Umbilical cord (tissue), 2 donors: Measurements from ENCODE around the gene HERC5. TPM values are rescaled to one million over a fixed set of nuclear protein-coding genes. Genes with fewer than 3 reads are reported as not detected.

ENCODE experiments used
- DNase-seq: peaks from one replicate; pipeline ENCODE4 v3.0.0-alpha.2; 2015; ENCODE audit warnings: low spot score
- total RNA-seq: library from RNA; depleted of rRNA; stranded (reverse); fragments of >200 nt; gene quantifications from one replicate; pipeline ENCODE4 v1.2.3, GENCODE V29; 2014; ENCODE audit warnings: low replicate concordance; ENCODE audit not compliant: insufficient read depth

Gene HERC5
- total RNA-seq, 1 donor from 2014 or later: 0.72 TPM

DNA sequence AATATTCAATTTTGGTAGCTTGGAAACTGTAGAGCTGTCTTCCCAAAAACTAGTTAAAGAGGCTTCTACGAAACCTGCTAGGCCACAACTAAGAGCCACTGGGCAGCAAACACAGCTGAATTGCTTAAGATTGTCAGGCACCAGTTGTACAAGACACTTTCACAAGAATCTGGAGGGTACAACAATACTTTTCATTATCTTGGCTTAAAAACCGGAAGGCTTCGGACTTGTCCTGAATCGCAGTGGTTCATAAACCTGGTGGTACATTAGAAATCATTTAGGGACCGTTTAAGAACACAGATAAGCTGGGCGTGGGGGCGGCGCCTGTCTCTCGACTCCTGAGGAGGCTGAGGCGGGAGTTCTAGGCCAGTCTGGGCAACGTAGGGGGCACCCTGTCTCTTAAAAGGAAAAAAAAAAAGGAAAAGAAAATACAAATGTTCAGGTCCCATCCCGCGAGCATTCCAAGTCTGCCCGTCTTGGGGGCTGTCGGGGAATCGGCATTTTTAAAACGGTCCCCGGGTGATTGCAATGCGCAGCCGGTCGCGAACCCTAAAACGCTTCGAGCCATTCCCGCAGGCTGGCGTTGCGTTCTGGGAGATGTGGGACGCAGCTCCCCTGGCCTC lies 65.9 kb downstream of the HERC5 start:
- peak; percentile 24 for DNase-seq

DNA sequence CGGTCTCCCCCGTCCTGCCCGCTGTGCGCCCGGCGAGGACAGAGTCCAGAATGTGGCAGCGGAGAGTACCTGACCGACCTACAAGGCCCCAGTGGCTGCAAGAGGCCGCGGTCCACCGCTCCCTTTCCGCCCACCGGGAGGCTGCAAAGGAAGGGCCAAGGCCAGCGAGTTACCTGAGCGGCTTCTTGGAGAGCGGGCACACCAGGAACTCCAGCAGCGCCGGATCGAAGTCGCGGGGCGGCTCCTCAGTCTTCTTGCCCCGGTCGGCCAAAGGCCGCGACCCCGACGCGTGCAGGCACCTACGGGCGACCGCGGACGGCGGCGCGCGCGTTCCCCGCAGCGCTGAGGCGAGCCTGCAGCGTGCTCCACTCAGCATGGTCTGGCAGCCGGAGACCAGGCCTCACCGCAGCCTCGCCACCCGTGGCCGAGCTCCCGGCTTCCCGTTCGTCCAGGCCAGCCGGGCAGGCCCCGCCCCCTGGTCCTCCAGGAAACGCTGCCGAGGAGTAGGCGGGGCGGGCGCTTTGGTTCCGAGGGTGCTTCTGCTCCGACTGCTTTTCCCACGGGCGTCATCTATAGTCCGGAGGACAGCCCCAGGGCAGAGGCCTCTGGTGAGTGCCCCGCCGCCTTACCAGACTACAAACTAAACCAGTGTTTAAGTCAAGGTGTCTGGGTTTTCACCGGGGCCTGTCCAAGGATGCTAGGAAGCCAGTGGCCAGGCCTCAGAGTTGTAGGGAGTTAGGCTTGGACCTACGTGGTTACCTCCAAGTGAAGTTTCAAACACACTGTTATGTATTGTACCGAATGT lies 66.6 kb downstream of the HERC5 start, which contains the start of gene PYURF:
PYURF (minus strand) TSS at position 452 of the 805 bp plus-strand sequence; CDS start at position 376, 76 bp downstream.
- DNase-seq: peak; percentile 97

DNA sequence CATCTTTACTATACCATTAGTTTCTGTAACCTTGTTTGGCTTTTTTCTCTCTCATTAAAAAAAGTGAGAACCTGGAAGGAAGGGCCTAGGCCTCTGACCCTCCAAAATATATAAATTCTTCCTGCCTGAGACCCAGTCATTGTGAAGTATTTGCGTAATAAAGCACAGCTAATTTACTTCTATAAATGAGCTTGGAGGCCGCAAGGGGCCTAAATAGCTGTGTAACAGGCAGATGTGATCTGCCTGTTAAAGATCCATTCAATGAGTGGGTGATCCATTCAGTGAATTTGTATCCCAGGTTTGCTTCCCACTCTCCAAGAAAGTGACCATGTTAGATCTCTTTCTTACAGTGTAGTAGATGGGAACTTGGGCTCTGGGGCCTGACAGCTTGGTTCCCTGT lies 67.3 kb downstream of the HERC5 start:
- no peak for DNase-seq

DNA sequence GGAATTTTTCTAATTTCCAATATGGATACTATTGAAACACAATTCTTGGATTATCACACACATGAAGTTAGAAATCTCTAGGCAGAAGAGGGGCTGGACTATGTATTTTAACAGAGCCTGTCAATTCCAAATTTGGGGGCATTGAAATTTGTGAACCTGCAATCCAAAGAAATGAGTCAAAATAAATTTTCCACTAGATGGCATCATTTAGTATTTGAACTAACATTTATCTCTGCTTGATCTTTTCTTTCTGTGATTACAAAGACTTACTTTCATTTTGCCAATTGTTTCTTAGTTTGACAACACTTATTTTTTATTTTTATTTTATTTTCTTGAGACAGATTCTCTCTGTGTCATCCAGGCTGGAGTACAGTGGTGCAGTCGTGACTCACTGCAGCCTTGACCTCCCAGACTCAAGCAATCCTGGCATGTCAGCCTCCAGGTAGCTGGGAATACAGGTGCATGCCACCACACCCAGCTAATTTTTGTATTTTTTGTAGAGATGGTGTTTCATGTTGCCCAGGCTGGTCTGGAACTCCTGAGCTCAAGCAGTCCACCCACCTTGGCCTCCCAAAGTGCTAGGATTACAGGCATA lies 69.4 kb downstream of the HERC5 start:
- peak; percentile 14 for DNase-seq

DNA sequence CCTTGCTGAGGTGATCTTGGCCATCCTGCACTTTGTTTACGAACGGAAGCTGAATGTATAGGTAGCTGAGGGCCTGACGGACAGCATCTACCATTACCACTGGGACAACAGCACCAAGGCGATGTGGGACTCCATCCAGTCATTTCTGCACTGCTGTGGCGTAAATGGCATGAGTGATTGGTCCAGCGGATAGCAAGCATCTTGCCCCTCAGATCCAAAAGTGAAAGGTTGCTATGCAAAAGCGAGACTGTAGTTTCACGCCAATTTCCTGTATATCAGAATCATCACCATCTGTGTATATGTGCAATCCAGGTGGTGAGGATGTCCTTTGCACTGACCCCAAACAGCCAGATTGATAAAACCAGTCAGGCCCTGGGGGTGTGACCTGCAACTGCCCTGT lies 70.9 kb downstream of the HERC5 start:
- DNase-seq: no peak

DNA sequence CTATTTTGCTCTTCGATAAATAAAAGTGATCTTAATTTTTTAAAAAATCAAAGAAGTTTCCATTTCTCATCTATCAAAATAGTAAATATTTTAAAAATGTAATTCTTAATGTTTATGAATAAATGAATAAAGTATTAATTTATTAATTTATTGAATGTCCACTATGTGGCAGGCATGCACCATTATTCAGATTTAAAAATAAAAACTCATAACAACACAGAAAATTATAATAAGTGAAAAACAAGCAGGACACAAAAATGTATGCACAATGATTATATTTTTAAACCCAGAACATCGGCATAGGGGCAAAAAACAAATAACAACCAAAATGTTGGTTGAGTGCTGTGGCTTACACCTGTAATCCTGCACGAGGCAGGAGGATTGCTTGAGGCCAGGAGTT lies 71.9 kb downstream of the HERC5 start:
- DNase-seq: no peak

DNA sequence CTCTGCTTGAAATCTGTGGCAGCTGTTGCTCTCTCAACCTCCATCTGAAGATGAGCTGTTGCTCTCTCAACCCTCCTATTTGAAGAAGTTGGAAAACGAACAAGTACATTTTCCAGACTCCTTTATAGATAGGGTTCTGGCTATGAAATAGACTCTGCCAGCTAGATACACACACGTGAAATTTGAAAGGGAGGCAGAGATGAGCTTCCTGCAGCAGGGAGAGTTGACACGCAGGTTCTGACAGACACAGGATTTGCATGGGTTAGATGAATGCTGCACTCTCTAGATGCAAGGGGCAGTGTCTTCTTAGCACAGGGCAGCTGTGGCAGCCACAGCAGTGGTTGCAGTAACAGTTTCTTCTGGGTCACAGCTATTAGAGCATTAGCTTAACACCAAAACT lies 74.6 kb downstream of the HERC5 start:
- DNase-seq: no peak

DNA sequence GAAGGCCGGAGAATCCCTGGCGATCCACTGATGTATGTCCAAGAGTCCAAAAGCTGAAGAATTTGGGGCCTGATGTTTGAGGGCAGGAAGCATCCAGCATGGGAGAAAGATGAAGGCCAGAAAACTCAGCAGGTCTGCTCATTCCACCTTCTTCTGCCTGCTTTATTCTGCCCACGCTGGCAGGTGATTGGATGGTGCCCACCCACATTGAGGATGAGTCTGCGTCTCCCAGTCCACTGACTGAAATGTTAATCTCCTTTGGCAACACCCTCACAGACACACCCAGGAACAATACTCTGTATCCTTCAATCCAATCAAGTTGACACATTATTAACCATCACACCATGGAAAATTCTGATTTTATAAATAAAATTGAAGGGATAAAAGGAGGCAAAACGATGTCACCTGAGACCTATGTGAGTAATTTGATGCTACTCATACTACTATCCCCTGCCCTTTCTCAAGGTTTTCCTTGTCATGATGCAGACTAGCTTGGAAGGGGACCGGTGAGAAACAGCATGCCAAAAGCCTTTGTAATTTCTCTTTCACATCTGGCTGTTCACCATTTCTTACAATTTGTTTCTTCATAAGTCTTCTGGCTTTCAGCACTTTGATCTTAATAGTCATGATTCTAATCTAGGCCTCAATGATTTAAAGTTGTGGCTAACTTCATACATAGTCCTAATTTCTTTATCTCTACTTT lies 76.3 kb downstream of the HERC5 start:
- no peak for DNase-seq

DNA sequence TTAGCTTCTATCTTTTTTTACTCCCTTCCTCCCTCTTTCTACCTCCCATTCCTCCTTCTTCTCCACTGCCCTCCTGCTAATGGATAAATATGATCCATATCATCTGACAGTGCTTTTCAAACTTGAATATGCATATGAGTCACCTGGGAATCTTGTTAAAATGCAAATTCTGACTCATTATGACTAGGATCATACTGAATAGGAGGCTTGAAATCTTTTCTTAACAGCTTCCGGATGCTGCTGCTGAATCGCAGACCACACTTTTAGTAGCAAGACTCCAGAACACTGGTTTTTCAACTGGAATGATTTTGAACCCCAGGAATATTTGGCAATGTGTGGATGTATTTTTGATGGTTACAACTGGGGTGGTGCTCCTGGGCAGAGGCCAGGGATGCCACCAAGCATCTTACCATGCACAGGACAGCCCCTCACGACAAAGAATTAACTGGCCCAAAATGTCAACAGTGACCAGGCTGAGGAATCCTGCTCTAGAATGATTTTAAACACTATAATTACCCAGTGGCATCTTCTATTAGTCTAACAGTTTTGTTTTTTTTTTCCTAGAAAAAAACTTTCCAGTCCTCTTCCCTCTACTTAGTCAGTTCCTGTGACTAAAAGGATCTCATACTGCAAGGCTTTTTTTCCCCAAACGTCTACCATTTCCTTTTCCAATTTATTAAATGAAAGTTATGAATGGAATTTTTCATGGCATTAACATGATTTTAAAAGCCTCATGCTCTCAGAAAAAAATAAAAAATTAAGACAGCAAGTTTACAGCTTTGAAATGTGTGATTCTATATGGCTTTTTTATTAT lies 77.2 kb downstream of the HERC5 start:
- DNase-seq: no peak

DNA sequence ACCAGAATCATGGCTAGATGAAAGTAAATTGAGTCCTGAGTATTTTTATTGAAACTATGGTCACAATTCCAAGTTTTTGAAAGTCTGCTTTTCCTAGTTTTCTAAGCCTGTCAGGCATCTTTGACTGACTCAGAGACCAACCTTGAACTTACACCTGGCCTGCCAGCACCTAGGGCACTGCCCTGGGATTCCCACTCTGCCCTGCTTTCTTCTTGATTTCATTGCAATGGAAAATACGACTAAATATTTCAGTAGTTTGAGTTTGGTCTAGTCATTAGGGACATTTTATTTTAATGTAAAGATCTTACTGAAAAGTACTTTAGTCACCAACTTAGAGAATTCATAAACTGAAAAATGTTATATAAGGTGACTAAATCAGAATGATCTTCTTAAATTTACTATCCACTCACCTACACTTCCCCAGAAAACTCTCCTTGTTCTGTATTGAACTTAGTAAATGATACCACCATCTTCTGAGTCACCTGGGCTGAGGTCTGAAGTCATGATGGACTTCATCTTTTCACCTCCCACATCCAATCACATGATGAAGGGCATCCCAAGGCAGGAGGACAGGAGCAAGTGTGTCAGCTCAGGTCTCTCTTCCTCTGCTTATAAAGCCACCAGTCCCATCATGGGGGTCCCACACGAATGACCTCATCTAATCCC lies 78.3 kb downstream of the HERC5 start:
- DNase-seq: no peak

DNA sequence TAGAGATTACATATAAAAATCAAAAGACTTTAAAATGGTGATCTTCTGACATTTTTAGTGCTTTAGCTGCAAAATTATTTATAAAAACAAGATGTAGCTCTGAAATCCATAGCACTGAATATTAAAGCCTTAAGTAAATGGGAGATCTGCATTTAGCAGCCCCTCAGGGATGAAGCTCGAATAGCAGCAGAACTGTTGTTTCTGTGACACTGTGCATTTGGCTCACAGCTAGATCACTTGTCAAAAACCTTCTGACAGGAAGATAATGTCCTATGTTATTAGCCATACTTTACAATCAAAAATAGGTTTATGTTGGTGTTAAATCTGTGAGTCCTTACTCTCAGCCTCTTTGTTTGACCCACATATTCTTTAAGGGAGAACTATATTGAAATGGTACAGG lies 80.8 kb downstream of the HERC5 start:
- no peak for DNase-seq

DNA sequence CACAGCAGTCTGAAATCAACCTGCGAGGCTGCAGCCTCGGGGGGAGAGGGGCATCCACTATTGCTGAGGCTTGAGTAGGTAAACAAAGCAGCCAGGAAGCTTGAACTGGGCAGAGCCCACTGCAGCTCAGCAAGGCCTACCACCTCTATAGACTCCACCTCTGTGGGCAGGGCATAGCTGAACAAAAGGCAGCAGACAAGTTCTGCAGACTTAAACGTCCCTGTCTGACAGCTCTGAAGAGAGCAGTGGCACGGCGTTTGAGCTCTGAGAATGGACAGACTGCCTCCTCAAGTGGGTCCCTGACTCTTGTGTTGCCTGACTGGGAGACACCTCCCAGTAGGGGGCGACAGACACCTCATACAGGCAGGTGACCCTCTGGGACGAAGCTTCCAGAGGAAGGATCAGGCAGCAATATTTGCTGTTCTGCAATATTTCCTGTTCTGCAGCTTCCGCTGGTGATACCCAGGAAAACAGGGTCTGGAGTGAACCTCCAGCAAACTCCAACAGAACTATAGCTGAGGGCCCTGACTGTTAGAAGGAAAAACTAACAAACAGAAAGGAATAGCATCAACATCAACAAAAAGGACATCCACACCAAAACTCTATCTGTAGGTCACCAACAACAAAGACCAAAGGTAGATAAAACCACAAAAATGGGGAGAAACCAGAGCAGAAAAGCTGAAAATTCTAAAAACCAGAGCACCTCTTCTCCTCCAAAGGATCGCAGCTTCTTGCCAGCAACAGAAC lies 82.6 kb downstream of the HERC5 start:
- DNase-seq: peak; percentile 21

DNA sequence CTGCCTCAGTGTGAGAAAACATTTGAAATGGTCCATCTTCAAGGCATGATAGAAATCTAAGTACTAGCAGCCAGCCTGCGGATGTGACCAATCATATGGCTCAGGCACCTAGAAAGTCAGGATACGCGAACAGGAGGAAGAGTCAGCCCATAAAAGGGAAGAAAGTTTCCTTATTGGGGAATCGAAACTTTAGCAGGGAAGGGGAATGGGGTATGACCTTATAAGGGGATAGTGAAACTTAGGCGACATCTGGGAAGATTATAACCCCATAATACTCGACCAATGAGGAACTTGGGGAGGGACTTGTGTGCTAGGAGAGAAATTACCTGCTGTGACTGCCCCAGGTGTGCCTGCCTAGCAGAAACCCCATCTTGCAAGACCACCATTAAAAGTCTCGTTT lies 92.9 kb downstream of the HERC5 start:
- DNase-seq: no peak

Other genes with a start within 250 kb of the HERC5 start
- 36.8 TPM for gene PPM1K, start 172.6 kb upstream of the HERC5 start, total RNA-seq
- 21.7 TPM for gene HERC6, start 78.3 kb upstream of the HERC5 start, total RNA-seq
- 75.8 TPM for gene PYURF, start 66.7 kb downstream of the HERC5 start, total RNA-seq
- gene HERC3, start 135.4 kb downstream of the HERC5 start, total RNA-seq: 24.3 TPM
- gene NAP1L5, start 240.7 kb downstream of the HERC5 start, total RNA-seq: 11.6 TPM